ENCODE data around the gene SFTPD. TPM values are rescaled to one million over a fixed set of nuclear protein-coding genes. Genes with fewer than 3 reads are reported as not detected.

Gene SFTPD
- total and polyA plus RNA-seq, 10 of the 15 experiments (the other 5 are each of a cell fraction or from before 2014, with no cell fraction given), result 0.31 TPM; not detected in 9

DNA sequence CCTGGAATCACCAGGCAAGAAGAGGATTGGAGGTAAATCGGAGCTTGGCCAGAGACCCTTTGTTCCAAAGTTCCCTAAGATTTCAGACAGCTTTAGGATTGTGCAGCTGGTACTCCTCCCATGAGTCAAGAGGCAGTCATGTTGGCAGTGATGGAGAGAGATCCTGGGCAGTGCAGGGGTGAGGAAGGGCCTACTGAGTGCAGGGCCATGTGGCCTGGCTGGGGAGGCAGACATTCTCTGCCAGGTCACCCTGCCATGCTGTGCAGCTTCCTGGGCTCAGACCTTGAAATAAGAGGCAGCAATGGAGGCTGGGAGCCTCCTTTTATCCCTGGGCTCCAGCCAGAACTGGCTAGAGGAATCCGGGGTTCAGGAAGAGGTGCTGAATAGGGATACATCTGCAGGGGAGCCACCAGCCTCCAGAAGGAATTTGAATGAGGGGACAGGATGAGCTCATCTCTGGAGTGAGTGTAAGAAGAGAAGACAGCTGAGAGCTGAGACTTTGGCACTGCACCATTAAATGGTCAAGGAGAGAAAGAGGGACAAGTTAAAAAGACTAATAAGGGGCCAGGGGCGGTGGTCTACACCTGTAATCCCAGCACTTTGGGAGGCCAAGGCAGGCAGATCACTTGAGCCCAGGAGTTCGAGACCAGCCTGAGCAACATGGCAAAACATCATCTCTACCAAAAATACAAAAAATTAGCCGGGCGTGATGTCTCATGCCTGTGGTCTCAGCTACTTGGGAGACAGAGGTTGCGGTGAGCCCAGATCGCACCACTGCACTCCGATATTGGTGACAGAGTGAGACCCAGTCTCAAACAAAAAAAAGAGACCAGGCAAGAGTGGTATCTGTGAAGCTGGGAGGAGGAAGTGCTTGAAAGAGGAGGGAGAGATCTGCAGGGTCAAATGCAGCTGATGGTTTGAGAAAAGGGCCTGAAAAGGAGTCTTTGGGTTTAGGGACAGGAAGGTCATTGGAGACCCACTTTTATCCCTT lies 12.0 kb downstream of the SFTPD start:
- Histone ChIP-seq H4K20me1 (ENCODE audit: control insufficient read depth, insufficient read depth) (no peaks in the 10 kb centered on the region), H3K79me2 (ENCODE audit: control insufficient read depth, insufficient read depth, low read length) (no peaks in the 10 kb centered on the region), H3K4me2 (ENCODE audit: control insufficient read depth, insufficient read depth) (no peak overlapping the region), H3K9me3 (replicated peaks; ENCODE audit: control insufficient read depth, insufficient read depth, low read length) (no peaks in the 10 kb centered on the region), H3K4me3 (no peak overlapping the region), H3K27me3 (replicated peaks in 1 of 2; ENCODE audit: control insufficient read depth in 2 of 2, insufficient read depth in 2 of 2, low read length in 1 of 2) (peaks cover 0 to 2% of the 10 kb centered on the region in 2 experiments; a peak in 1 of 4 replicates), H3K36me3 (ENCODE audit: control insufficient read depth in 2 of 2, insufficient read depth in 2 of 2, low read length in 1 of 2) (no peaks in the 10 kb centered on the region), H3K27ac (ENCODE audit: control insufficient read depth, insufficient read depth) (no peak overlapping the region), H2AFZ (ENCODE audit: control insufficient read depth, low read depth, low read length) (no peak overlapping the region), H3K9ac (ENCODE audit: control insufficient read depth, insufficient read depth, low read length) (no peak overlapping the region), H3K4me1 (ENCODE audit: control insufficient read depth, insufficient read depth, low read length) (peaks cover 15% of the 10 kb centered on the region)
- no peak for TF ChIP-seq MXI1 (IDR thresholded peaks at IDR 0.05; ENCODE audit: low read depth, low read length)
- no peak for TF ChIP-seq SUZ12 (IDR thresholded peaks at IDR 0.05; ENCODE audit: unreplicated experiment)
- TF ChIP-seq, protein P1, sequence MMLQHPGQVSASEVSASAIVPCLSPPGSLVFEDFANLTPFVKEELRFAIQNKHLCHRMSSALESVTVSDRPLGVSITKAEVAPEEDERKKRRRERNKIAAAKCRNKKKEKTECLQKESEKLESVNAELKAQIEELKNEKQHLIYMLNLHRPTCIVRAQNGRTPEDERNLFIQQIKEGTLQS (IDR thresholded peaks at IDR 0.05; ENCODE audit: borderline replicate concordance, extremely low read depth, low read depth, low read length), result no peak
- peak; percentile 13; the same call in 1 of the 2 replicates for TF ChIP-seq RUNX3 (IDR thresholded peaks at IDR 0.05; ENCODE audit: low read length)
- TF ChIP-seq CBFB (IDR thresholded peaks at IDR 0.05; ENCODE audit: low read depth), result no peak
- no peak for TF ChIP-seq HDAC2 (IDR thresholded peaks at IDR 0.05)
- no peak for TF ChIP-seq KAT2A (conservative IDR thresholded peaks at IDR 0.05; ENCODE audit: control insufficient read depth, low read depth, low read length)
- TF ChIP-seq RAD51 (IDR thresholded peaks at IDR 0.05), result no peak
- TF ChIP-seq MYC (IDR thresholded peaks at IDR 0.05; ENCODE audit: insufficient read depth, insufficient read length, insufficient replicate concordance, low read length, severe bottlenecking), result no peak
- RAD21 ChIA-PET (ENCODE audit: unreplicated experiment), result no interaction called here
- 22% methylated on average over 9 of the region's 9 CpGs for WGBS (ENCODE audit: insufficient coverage, insufficient replicate concordance, low lambda C conversion rate, missing lambda C conversion rate)
- intact Hi-C loops (cut with micrococcal nuclease; ENCODE audit: unreplicated experiment), result no loop called here
- no peak for DNase-seq (ENCODE audit: low read depth, low spot score)
- no TSS peak for BruUV-seq (replicated peaks)
- peak; percentile 29; the same call in 1 of the 3 replicates for ATAC-seq
- POLR2A ChIA-PET, result no interaction called here
- in situ Hi-C loops (cut with MboI), result loop anchor here (25.0 kb wide), 1 partner anchor 150 kb away; no protein-coding TSS in a partner anchor
- CTCF ChIA-PET, result interaction anchor here (1.1 kb wide), 2 partner anchors 22 to 286 kb away, joined by 3 read pairs; no protein-coding TSS in a partner anchor
- SMC1A ChIA-PET (ENCODE audit: uncharacterized antibody, unreplicated experiment), result interaction anchor here (2.1 kb wide), 1 partner anchor 400 kb away, joined by 4 read pairs; no protein-coding TSS in a partner anchor
- FAIRE-seq, result no peak
